OCI-LY7 (cell line): ENCODE results near the gene HOXC4. TPM values are rescaled to one million over a fixed set of nuclear protein-coding genes. Genes with fewer than 3 reads are reported as not detected.

ENCODE experiments used
- BruUV-seq: library from RNA; stranded (reverse); fragments of 400-500 nt; replicated peaks from 2 replicates; lab custom pipeline; 2021; lab: Mats Ljungman, UMichigan
- CTCF ChIA-PET: fragments of 300-600 bp; sonication (Branson Sonifier 250); formaldehyde crosslinking; loops from one replicate; lab custom pipeline; 2022; ENCODE audit warnings: antibody characterized with exemption; ENCODE audit not compliant: unreplicated experiment; lab: Charles Lee
- POLR2A ChIA-PET: fragments of 300-600 bp; sonication (Branson Sonifier 250); formaldehyde crosslinking; loops from one replicate; lab custom pipeline; 2022; ENCODE audit warnings: antibody characterized with exemption; lab: Charles Lee
- DNase-seq: peaks from one replicate; pipeline ENCODE4 v3.0.0-alpha.2; 2015; ENCODE audit warnings: low spot score
- H2AFZ ChIP-seq: fragments of 200-600 bp; sonication (generic), shearing (Covaris generic); 2 replicates; pipeline ENCODE4 v1.6.1; 2014; ENCODE audit warnings: mild to moderate bottlenecking, antibody characterized with exemption, low read length, moderate library complexity
- H3K27ac ChIP-seq: fragments of 200-600 bp; sonication (generic); 2 replicates; pipeline ENCODE4 v1.5.1; 2014; ENCODE audit warnings: mixed run types, low read depth, mild to moderate bottlenecking, moderate library complexity, low read length, inconsistent platforms; ENCODE audit not compliant: poor library complexity, severe bottlenecking
- H3K36me3 ChIP-seq: fragments of 200-600 bp; sonication (generic); 2 replicates; pipeline ENCODE4 v1.6.1; 2014; ENCODE audit warnings: mild to moderate bottlenecking, antibody characterized with exemption, low read length, moderate library complexity, mixed read lengths; ENCODE audit not compliant: insufficient read depth
- H3K4me1 ChIP-seq: fragments of 200-600 bp; sonication (generic); 2 replicates; pipeline ENCODE4 v1.5.1; 2014; ENCODE audit warnings: mild to moderate bottlenecking, low read length; ENCODE audit not compliant: insufficient read depth, poor library complexity, severe bottlenecking
- H3K4me2 ChIP-seq: fragments of 200-600 bp; sonication (generic); 2 replicates; pipeline ENCODE4 v1.6.1; 2014; ENCODE audit warnings: mild to moderate bottlenecking, low read length
- H3K4me3 ChIP-seq: fragments of 200-600 bp; sonication (generic); 2 replicates; pipeline ENCODE4 v1.5.1; 2014; ENCODE audit warnings: mild to moderate bottlenecking, low read depth, low read length; ENCODE audit not compliant: poor library complexity, severe bottlenecking
- H3K79me2 ChIP-seq: fragments of 200-600 bp; sonication (generic); 2 replicates; pipeline ENCODE4 v1.6.1; 2016; ENCODE audit warnings: low read depth, mild to moderate bottlenecking, low read length, moderate library complexity, mixed read lengths; ENCODE audit not compliant: insufficient read depth
- H3K9me2 ChIP-seq: fragments of 200-600 bp; sonication (generic); 2 replicates; pipeline ENCODE4 v1.6.1; 2016; ENCODE audit warnings: mild to moderate bottlenecking, low read length, mixed read lengths; ENCODE audit not compliant: insufficient read depth
- H3K9me3 ChIP-seq: fragments of 200-600 bp; sonication (generic); 2 replicates; pipeline ENCODE4 v1.6.1; 2014; ENCODE audit warnings: mild to moderate bottlenecking, mixed run types, low read length, mixed read lengths
- H4K20me1 ChIP-seq: fragments of 200-600 bp; sonication (generic); 2 replicates; pipeline ENCODE4 v1.6.1; 2014; ENCODE audit warnings: mild to moderate bottlenecking, antibody characterized with exemption, low read length, moderate library complexity, mixed read lengths; ENCODE audit not compliant: insufficient read depth
- EZH2phosphoT487 ChIP-seq: fragments of 200-600 bp; sonication (generic); IDR thresholded peaks from 2 replicates; pipeline ENCODE4 v1.6.1; 2018; ENCODE audit warnings: low read depth, borderline replicate concordance, mild to moderate bottlenecking, mixed run types, antibody characterized with exemption, low read length, moderate library complexity, mixed read lengths
- intact Hi-C: fragments of 100-400 bp; cut with micrococcal nuclease; formaldehyde crosslinking; loops from one replicate; pipeline ENCODE4 v1.10.0; 2022; ENCODE audit not compliant: unreplicated experiment
- total RNA-seq, 2 experiments: library from RNA; depleted of rRNA in 1 of 2; stranded (reverse); fragments of >200 nt in 1 of 2; shearing (Covaris generic) in 1 of 2; gene quantifications; 2 replicates each; pipeline ENCODE4 v1.2.3, GENCODE V29; 2014 to 2022
- TF ChIP-seq, protein P1 (sequence below): fragments of 200-600 bp; sonication (generic); conservative IDR thresholded peaks from 2 replicates; pipeline ENCODE4 v1.5.1; 2014; ENCODE audit warnings: mild to moderate bottlenecking, antibody characterized with exemption, low read length, moderate library complexity, mixed read lengths

Gene HOXC4
- total RNA-seq, 2 experiments from 2014 or later, result 7.1 to 20.0 TPM

DNA sequence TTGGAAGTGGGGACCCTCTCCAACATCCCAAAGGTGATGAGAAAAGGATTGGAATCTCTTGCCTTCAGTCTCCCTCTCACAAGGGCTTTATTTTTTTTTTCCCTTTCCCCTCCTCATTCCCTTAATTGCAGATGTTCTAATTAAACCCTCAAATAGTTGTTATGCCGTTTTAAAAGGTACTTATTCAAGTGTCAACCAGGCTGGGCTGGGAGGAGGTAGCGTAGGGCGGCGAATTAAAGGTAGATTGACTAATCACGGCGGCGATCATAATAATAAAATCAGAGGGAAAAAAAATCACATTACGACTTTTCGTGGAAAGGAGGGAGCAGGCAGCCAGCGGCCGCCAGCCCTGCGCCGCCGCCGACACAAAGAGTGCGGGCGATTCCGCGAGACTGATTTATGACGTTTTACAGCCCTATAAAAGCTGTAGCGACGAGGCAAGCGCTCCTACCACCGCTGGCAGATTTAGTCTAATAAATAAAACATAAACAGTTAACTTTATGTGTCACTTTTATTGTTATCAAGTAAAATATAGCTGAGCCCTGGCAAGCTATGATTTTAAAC, 1.7 kb upstream of the HOXC4 start:
- H3K27ac ChIP-seq, result peak overlapping the region; percentile 83
- intact Hi-C loops, result no loop called here
- H3K4me3 ChIP-seq, result no peak overlapping the region
- H2AFZ ChIP-seq, result peak overlapping the region; percentile 40; the same call in 1 of the 2 replicates
- H3K36me3 ChIP-seq, result peaks cover 5% of the 10 kb centered on the region; the same call in 1 of the 2 replicates
- peak overlapping the region; percentile 83 for H3K4me2 ChIP-seq
- 0 out of 2 replicates have a peak, but pooled peaks cover 4% of the 10 kb centered on the region for H4K20me1 ChIP-seq
- H3K9me2 ChIP-seq, result no peaks in the 10 kb centered on the region
- no peak for DNase-seq
- H3K4me1 ChIP-seq, result peaks cover 40% of the 10 kb centered on the region
- no peaks in the 10 kb centered on the region for H3K9me3 ChIP-seq
- peaks cover 21% of the 10 kb centered on the region for H3K79me2 ChIP-seq
- no TSS peak for BruUV-seq
- POLR2A ChIA-PET, result interaction anchor here (0.6 to 3.2 kb wide), 11 partner anchors 8 to 888 kb away, joined by 3 to 32 read pairs (median 4); partner anchors contain the start of gene SMUG1
- TF ChIP-seq, protein P1, sequence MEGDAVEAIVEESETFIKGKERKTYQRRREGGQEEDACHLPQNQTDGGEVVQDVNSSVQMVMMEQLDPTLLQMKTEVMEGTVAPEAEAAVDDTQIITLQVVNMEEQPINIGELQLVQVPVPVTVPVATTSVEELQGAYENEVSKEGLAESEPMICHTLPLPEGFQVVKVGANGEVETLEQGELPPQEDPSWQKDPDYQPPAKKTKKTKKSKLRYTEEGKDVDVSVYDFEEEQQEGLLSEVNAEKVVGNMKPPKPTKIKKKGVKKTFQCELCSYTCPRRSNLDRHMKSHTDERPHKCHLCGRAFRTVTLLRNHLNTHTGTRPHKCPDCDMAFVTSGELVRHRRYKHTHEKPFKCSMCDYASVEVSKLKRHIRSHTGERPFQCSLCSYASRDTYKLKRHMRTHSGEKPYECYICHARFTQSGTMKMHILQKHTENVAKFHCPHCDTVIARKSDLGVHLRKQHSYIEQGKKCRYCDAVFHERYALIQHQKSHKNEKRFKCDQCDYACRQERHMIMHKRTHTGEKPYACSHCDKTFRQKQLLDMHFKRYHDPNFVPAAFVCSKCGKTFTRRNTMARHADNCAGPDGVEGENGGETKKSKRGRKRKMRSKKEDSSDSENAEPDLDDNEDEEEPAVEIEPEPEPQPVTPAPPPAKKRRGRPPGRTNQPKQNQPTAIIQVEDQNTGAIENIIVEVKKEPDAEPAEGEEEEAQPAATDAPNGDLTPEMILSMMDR, result no peak
- no peak for TF ChIP-seq EZH2phosphoT487
- CTCF ChIA-PET, result interaction anchor here (0.6 to 1.7 kb wide), 6 partner anchors 9 to 598 kb away, joined by 3 to 6 read pairs (median 3); partner anchors contain the start of gene SMUG1

DNA sequence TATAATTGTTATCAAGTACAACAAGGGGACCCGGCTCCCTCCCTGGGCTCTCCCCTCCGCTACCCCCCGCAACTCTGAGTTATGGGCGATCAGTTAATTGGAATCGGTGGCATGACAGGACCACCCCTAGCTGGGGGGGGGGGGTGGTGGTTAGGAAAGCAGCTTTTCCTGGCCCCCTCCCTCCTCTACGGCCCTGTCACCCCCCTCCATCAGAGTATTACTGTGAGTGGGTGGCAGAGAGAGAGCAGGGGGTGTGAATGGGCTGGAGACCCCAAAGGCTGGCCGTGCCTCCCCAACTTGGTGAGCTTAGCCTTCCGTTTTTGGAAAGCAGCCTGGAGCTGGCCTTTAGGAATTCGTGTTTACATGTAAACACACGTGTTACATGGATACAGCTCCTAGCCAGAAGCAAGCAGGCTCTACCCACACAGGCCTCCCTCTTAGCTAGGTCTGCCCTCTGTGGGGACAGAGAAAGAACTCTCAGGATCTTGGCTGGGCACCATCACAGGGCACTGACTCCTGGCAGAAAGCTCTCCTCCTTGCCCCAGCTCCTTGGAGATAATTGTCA, 1.1 kb upstream of the HOXC4 start:
- Histone ChIP-seq H3K4me3 (peak overlapping the region; percentile 85), H3K9me2 (no peaks in the 10 kb centered on the region), H3K27ac (peak overlapping the region; percentile 83), H3K4me2 (peak overlapping the region; percentile 83), H3K9me3 (no peaks in the 10 kb centered on the region), H3K79me2 (peaks cover 21% of the 10 kb centered on the region), H2AFZ (peak overlapping the region; percentile 80), H3K4me1 (peaks cover 40% of the 10 kb centered on the region), H4K20me1 (0 out of 2 replicates have a peak, but pooled peaks cover 4% of the 10 kb centered on the region), H3K36me3 (peaks cover 11% of the 10 kb centered on the region; the same call in 1 of the 2 replicates)
- ChIA-PET CTCF (interaction anchor here (0.5 to 1.7 kb wide), 7 partner anchors 9 to 598 kb away, joined by 3 to 6 read pairs (median 3); partner anchors contain the start of gene SMUG1), POLR2A (interaction anchor here (0.6 to 3.2 kb wide), 16 partner anchors 8 to 888 kb away, joined by 3 to 32 read pairs (median 4); partner anchors contain the start of gene SMUG1)
- BruUV-seq, result TSS peak; percentile 90
- intact Hi-C loops, result loop anchor here (1.0 kb wide), 2 partner anchors 34 to 164 kb away; no protein-coding TSS in a partner anchor
- DNase-seq, result no peak
- TF ChIP-seq EZH2phosphoT487, result no peak
- TF ChIP-seq, protein P1, result no peak
